MM.1S (cell line): ENCODE measurements around the gene TMPRSS9.
"Not testable (repeated sequence)": the region's sequence is repeated elsewhere in the genome, so short reads cannot be mapped to it uniquely, and the experiment has no call there.

Experiments used
- CTCF ChIP-seq: fragments of 300-600 bp; sonication (generic); IDR thresholded peaks from 2 replicates; pipeline ENCODE4 v1.5.1; 2016; ENCODE audit warnings: antibody characterized with exemption, low read length, mixed read lengths
- EZH2 ChIP-seq: fragments of 300-600 bp; sonication (generic); optimal IDR thresholded peaks from 2 replicates; pipeline ENCODE3; 2017; ENCODE audit warnings: low read depth, mild to moderate bottlenecking, antibody characterized with exemption, low read length, mixed read lengths
- EZH2phosphoT487 ChIP-seq: fragments of 300-600 bp; sonication (generic); IDR thresholded peaks from 2 replicates; pipeline ENCODE4 v1.6.1; 2018; ENCODE audit warnings: antibody characterized with exemption, low read length

GRCh38 chr19:2349818-2350217, 10.2 kb upstream of the TMPRSS9 start:
- TF ChIP-seq EZH2, CTCF, EZH2phosphoT487: not testable (repeated sequence)
